Esophagus squamous epithelium (tissue), 5 donors: ENCODE data around the gene RTN3. TPM values are rescaled to one million over a fixed set of nuclear protein-coding genes. Genes with fewer than 3 reads are reported as not detected.

Source experiments
- DNase-seq: peaks from one replicate; lab custom pipeline; 2025; lab: John Stamatoyannopoulos, UW
- H3K27ac ChIP-seq, 4 donors: fragments of 200-600 bp; sonication (generic); one replicate each; pipeline ENCODE4 v1.5.1; 2016 to 2019; ENCODE audit warnings: mild to moderate bottlenecking in 1 of 4
- H3K27me3 ChIP-seq, 4 donors: fragments of 200-600 bp; sonication (generic); 1 replicate in 3 of 4; 2 replicates in 1 of 4; pipeline versions ENCODE4 v1.5.1 to v1.6.0; 2017 to 2021; ENCODE audit warnings: antibody characterized with exemption in 1 of 4
- H3K36me3 ChIP-seq, 3 donors: fragments of 200-600 bp; sonication (generic); one replicate each; pipeline ENCODE4 v1.5.1; 2016 to 2019
- H3K4me1 ChIP-seq, 3 donors: fragments of 200-600 bp; sonication (generic); one replicate each; pipeline ENCODE4 v1.5.1; 2017 to 2019
- H3K4me3 ChIP-seq, 4 donors: fragments of 200-600 bp; sonication (generic); 1 replicate in 3 of 4; 2 replicates in 1 of 4; pipeline ENCODE4 v1.5.1; 2016 to 2019; ENCODE audit warnings: mild to moderate bottlenecking in 2 of 4, moderate library complexity in 1 of 4
- H3K9me3 ChIP-seq, 3 donors: fragments of 200-600 bp; sonication (generic); one replicate each; pipeline ENCODE4 v1.5.1; 2016 to 2019
- CTCF ChIP-seq, 6 experiments: fragments of 450-650 bp in 4 of 6; fragments of 200-600 bp in 2 of 6; sonication (generic) in 2 of 6; IDR thresholded peaks; one replicate each; pipeline ENCODE4 v1.5.1; 2016 to 2019; ENCODE audit warnings: antibody characterized with exemption in 6 of 6, mild to moderate bottlenecking in 4 of 6, moderate library complexity in 4 of 6
- POLR2A ChIP-seq, 4 donors: fragments of 450-650 bp; IDR thresholded peaks; one replicate each; pipeline ENCODE4 v1.6.1; 2017; ENCODE audit warnings: antibody characterized with exemption in 4 of 4, mild to moderate bottlenecking in 4 of 4, moderate library complexity in 3 of 4
- WGBS, 2 donors: methylation state at CpG; one replicate each; pipeline ENCODE4 v1.1.5; 2018; 5-methylcytosine and 5-hydroxymethylcytosine counted together
- intact Hi-C: fragments of 100-400 bp; cut with DNase I; formaldehyde crosslinking; loops from one replicate; pipeline ENCODE4 v1.15.0; 2022
- total RNA-seq, 4 donors: library from RNA; depleted of rRNA; stranded (reverse); fragments of >200 nt; gene quantifications; one replicate each; pipeline ENCODE4 v1.1.0, GENCODE V29; 2016
- donor health status: DM: yes; HTN: yes; CAD: no.

Gene RTN3
- total RNA-seq, 4 donors from 2014 or later, result 48.0 to 78.3 (median 58.4) TPM

DNA sequence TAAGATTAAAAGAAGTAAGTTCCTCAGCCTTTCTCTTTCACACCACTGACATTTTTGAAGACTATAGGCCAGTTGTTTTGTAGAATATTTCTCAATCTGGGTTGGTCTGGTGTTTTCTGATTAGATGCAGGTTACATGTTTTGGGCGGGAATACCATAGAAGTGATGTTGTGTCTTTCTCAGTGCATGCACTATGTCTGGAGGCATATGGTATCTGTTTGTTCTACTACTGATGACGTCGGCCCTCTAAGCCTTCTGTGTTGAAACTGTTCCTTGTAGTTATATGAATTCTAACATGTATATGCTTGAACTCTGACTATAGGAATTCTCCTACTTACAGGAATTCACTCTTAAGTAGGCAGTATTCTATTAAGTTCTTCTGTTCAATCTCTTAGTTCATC lies 65.7 kb downstream of the RTN3 start:
- Histone ChIP-seq H3K4me1 (peaks cover 0 to 6% (median 0%) of the 10 kb centered on the region in 3 donors), H3K4me3 (no peak overlapping the region), H3K36me3 (peaks cover 0 to 26% (median 4%) of the 10 kb centered on the region in 3 donors), H3K27ac (no peak overlapping the region), H3K27me3 (no peaks in the 10 kb centered on the region), H3K9me3 (no peaks in the 10 kb centered on the region)
- intact Hi-C loops, result no loop called here
- no peak for TF ChIP-seq POLR2A (IDR thresholded peaks at IDR 0.05)
- no peak for TF ChIP-seq CTCF (IDR thresholded peaks at IDR 0.05)
- 37 to 46% methylated on average over 3 of the region's 3 CpGs for WGBS, 2 donors
- DNase-seq, result no peak

DNA sequence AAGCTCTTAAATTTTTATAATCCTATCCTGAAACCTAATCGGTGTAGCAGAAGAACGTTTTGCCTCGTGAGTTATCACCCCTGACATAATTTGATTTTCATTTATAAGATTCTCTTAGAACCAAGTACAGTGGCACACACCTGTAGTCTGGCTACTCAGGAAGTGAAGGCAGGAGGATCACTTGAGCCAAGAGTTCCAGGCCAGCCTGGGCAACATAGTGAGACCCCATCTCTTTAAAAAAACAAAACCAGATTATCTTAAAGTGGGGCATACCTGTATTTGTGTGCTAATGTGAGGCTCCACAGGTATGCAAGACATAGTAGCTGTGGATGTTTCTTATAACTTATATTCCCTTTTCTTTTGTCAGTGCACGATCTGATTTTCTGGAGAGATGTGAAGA lies 68.3 kb downstream of the RTN3 start:
- no peak for TF ChIP-seq POLR2A (IDR thresholded peaks at IDR 0.05)
- TF ChIP-seq CTCF (IDR thresholded peaks at IDR 0.05), result no peak
- WGBS, 2 donors, result 87 to 88% methylated on average over 4 of the region's 4 CpGs
- DNase-seq, result no peak
- no peak overlapping the region for H3K27ac ChIP-seq
- intact Hi-C loops, result no loop called here
- no peaks in the 10 kb centered on the region for H3K9me3 ChIP-seq
- no peak overlapping the region for H3K4me3 ChIP-seq
- peaks cover 0 to 50% (median 4%) of the 10 kb centered on the region in 3 donors for H3K36me3 ChIP-seq
- H3K27me3 ChIP-seq, result no peaks in the 10 kb centered on the region
- H3K4me1 ChIP-seq, result peaks cover 0 to 6% (median 0%) of the 10 kb centered on the region in 3 donors

DNA sequence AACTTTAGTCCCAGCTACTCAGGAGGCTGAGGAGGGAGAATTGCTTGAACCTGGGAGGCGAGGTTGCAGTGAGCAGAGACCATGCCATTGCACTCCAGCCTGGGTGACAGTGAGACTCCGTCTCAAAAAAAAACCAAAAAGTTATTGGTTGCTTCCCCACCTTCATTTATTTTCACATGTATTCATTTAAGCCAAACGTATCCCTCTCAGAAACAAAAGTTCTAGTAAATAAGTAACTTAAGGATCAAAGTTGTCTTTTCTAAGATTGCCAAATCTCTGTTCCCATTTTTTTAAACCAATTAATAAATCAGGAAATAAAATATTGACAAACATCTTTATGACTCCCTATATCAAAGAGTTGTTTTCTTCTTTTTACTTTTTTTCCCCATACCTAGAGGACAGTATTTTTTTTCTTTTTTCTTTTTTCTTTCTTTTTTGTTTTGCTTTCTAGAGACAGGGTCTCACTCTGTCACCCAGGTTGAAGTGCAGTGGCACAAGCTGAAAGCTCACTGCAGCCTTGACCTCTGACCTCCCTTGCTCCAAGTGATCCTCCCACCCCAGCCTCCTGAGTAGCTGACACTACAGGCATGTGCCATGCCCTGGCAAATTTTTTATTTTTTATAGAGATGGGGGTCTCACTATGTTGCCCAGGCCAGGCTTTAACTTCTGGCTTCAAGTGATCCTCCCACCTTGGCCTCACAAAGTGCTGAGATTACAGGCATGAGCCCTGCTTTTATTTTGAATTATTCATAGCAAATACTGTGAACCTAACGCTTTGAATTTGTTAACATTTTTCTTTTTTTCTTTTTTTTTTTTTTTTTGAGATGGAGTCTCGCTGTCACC lies 75.8 kb downstream of the RTN3 start:
- WGBS, 2 donors, result 86 to 87% methylated on average over 4 of the region's 5 CpGs
- no peak overlapping the region for H3K4me3 ChIP-seq
- TF ChIP-seq POLR2A (IDR thresholded peaks at IDR 0.05), result no peak
- no peak for TF ChIP-seq CTCF (IDR thresholded peaks at IDR 0.05)
- H3K27ac ChIP-seq, result no peak overlapping the region
- H3K9me3 ChIP-seq, result no peaks in the 10 kb centered on the region
- intact Hi-C loops, result no loop called here
- peaks cover 0 to 77% (median 17%) of the 10 kb centered on the region in 3 donors for H3K36me3 ChIP-seq
- no peaks in the 10 kb centered on the region for H3K27me3 ChIP-seq
- DNase-seq, result no peak
- H3K4me1 ChIP-seq, result peaks cover 0 to 8% (median 0%) of the 10 kb centered on the region in 3 donors

- Histone ChIP-seq H3K4me3 (no peak overlapping the region), H3K4me1 (peaks cover 8 to 42% (median 22%) of the 10 kb centered on the region in 3 donors), H3K27ac (no peak overlapping the region), H3K9me3 (no peaks in the 10 kb centered on the region), H3K27me3 (no peaks in the 10 kb centered on the region), H3K36me3 (peaks cover 0 to 66% (median 17%) of the 10 kb centered on the region in 3 donors)
- no peak for TF ChIP-seq POLR2A (IDR thresholded peaks at IDR 0.05)
- no peak for TF ChIP-seq CTCF (IDR thresholded peaks at IDR 0.05)
- intact Hi-C loops, result loop anchor here (10.0 kb wide), 1 partner anchor 54 kb away; the partner anchor contains the start of gene SPINDOC
- 72 to 81% methylated on average over 5 of the region's 5 CpGs for WGBS, 2 donors
- no peak for DNase-seq
Observed at GRCh38 chr11:63760487-63761079, 79.3 kb downstream of the RTN3 start.

GRCh38 chr11:63761188-63761587 lies 79.9 kb downstream of the RTN3 start:
- intact Hi-C loops, result loop anchor here (10.0 kb wide), 1 partner anchor 54 kb away; the partner anchor contains the start of gene SPINDOC
- H3K27ac ChIP-seq, result no peak overlapping the region
- peaks cover 8 to 48% (median 22%) of the 10 kb centered on the region in 3 donors for H3K4me1 ChIP-seq
- peaks cover 0 to 60% (median 17%) of the 10 kb centered on the region in 3 donors for H3K36me3 ChIP-seq
- no peak for TF ChIP-seq CTCF (IDR thresholded peaks at IDR 0.05)
- no peak for TF ChIP-seq POLR2A (IDR thresholded peaks at IDR 0.05)
- H3K4me3 ChIP-seq, result no peak overlapping the region
- no peaks in the 10 kb centered on the region for H3K27me3 ChIP-seq
- no peaks in the 10 kb centered on the region for H3K9me3 ChIP-seq
- 73 to 79% methylated on average over 4 to 6 of the region's 10 CpGs for WGBS, 2 donors
- DNase-seq, result no peak
